DMS53 treated with DMSO at 0.1 percent for 48 hours (cell line): Measurements from ENCODE around the gene SLC30A1.
"Not testable (repeated sequence)": the region's sequence is repeated elsewhere in the genome, so short reads cannot be mapped to it uniquely, and the experiment has no call there.

Experiments
- DNase-seq: peaks from one replicate; lab custom pipeline; 2025; ENCODE audit not compliant: unreplicated experiment; lab: John Stamatoyannopoulos, UW

SLC30A1 gene

GRCh38 chr1:211583011-211583992, 4.3 kb upstream of the SLC30A1 start:
- no peak for DNase-seq

- no peak for DNase-seq
These were observed 2.6 kb upstream of the SLC30A1 start for GRCh38 chr1:211581526-211581925.

GRCh38 chr1:211580303-211580687, 1.3 kb upstream of the SLC30A1 start:
- DNase-seq, result no peak

GRCh38 chr1:211579440-211580302, 710 bp upstream of the SLC30A1 start:
- peak; percentile 52 for DNase-seq

GRCh38 chr1:211577819-211578639, 932 bp downstream of the SLC30A1 start:
- peak; percentile 45 for DNase-seq

GRCh38 chr1:211577277-211577818, 1.6 kb downstream of the SLC30A1 start:
- DNase-seq, result peak; percentile 45

GRCh38 chr1:211576717-211577116, 2.2 kb downstream of the SLC30A1 start:
- no peak for DNase-seq

GRCh38 chr1:211574705-211575104, 4.3 kb downstream of the SLC30A1 start:
- no peak for DNase-seq

- DNase-seq, result no peak
These were observed 7.0 kb downstream of the SLC30A1 start for GRCh38 chr1:211571998-211572397.

- DNase-seq, result not testable (repeated sequence)
These were observed 8.6 kb downstream of the SLC30A1 start for GRCh38 chr1:211570378-211570777.

- DNase-seq, result no peak
These were observed 12.4 kb downstream of the SLC30A1 start for GRCh38 chr1:211566431-211567025.

- no peak for DNase-seq
These were observed 14.9 kb downstream of the SLC30A1 start for GRCh38 chr1:211564084-211564483.

- DNase-seq, result no peak
These were observed 19.5 kb downstream of the SLC30A1 start for GRCh38 chr1:211559222-211560010.

- DNase-seq, result no peak
These were observed 20.9 kb downstream of the SLC30A1 start for GRCh38 chr1:211557894-211558625.

GRCh38 chr1:211553549-211553948, 25.4 kb downstream of the SLC30A1 start:
- no peak for DNase-seq

- no peak for DNase-seq
These were observed 27.1 kb downstream of the SLC30A1 start for GRCh38 chr1:211551638-211552460.

- DNase-seq, result no peak
These were observed 29.8 kb downstream of the SLC30A1 start for GRCh38 chr1:211549092-211549711.
